Chondrocyte (in vitro differentiated cells): Measurements from ENCODE around the gene RASSF7. TPM values are rescaled to one million over a fixed set of nuclear protein-coding genes. Genes with fewer than 3 reads are reported as not detected.

Experiments used
- DNase-seq: peaks from one replicate; pipeline ENCODE4 v3.0.0; 2021; ENCODE audit warnings: mixed read lengths, low spot score
- H3K27ac Mint-ChIP-seq: one replicate; pipeline ENCODE4 v1.8.0; 2021; ENCODE audit warnings: mild to moderate bottlenecking, moderate library complexity, mixed read lengths; ENCODE audit not compliant: unreplicated experiment
- H3K27me3 Mint-ChIP-seq: 2 replicates; pipeline ENCODE4 v1.8.0; 2021; ENCODE audit warnings: low read depth, mixed read lengths
- H3K36me3 Mint-ChIP-seq: 2 replicates; pipeline ENCODE4 v1.8.0; 2021; ENCODE audit warnings: low read depth, mixed read lengths
- H3K4me1 Mint-ChIP-seq: 2 replicates; pipeline ENCODE4 v1.8.0; 2021; ENCODE audit warnings: low read depth, mild to moderate bottlenecking, mixed read lengths
- H3K4me3 Mint-ChIP-seq: one replicate; pipeline ENCODE4 v1.8.0; 2021; ENCODE audit warnings: mild to moderate bottlenecking, moderate library complexity, mixed read lengths; ENCODE audit not compliant: unreplicated experiment
- H3K9me3 Mint-ChIP-seq: 2 replicates; pipeline ENCODE4 v1.8.0; 2021; ENCODE audit warnings: low read depth, mixed read lengths
- CTCF ChIP-seq: fragments of 200-600 bp; sonication (generic); IDR thresholded peaks from 2 replicates; pipeline ENCODE4 v1.5.0; 2021; ENCODE audit warnings: antibody characterized with exemption, mild to moderate bottlenecking, moderate library complexity
- total RNA-seq: library from RNA; stranded (reverse); gene quantifications from 3 replicates; pipeline ENCODE4 v1.2.1, GENCODE V29; 2021

Gene RASSF7
- total RNA-seq, 1 donor from 2014 or later: 28.7 TPM

DNA sequence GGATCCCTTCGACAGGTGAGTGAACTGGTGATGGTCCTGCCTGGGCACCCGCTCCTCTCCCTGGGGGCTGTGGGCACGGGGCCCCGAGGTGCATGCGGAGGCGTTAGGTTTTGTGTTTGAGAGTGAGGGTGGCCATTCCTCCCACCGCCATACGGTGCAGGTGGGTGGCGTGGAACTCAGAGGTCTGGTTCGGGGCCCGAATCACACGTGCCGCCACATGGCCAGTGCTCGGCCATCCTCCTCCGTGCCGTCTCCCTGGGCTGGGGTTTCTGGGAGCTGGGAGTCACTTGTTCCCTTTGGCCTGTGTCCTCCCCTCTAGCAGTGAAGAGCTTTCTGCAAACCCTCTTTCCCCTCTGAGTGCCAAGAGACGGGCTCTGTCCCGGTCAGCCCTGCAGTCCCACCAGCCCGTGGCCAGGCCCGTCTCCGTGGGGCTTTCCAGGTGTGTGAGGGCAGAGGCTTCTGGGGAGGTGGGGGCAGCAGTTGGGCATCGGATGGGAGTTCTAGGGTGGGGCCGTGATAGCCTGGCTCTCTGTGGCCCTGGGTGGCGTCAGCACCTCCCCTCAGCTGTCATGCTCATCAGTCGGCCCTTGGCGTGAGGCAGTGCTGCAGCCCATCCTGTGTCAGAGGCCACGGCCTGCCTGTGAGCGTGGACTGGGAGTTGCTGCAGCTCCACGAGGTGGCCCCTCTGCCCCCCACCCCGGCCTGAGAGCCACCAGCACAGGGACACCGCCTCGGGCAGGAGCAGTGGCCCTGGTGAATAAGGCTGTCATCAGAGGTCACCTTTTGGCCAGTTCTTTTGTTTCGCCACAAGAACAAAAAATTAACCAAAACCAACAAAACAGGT is 44.7 kb downstream of the RASSF7 start:
- H3K4me1 Mint-ChIP-seq: no peaks in the 10 kb centered on the region
- TF ChIP-seq CTCF: no peak
- no peaks in the 10 kb centered on the region for H3K9me3 Mint-ChIP-seq
- peaks cover 28% of the 10 kb centered on the region for H3K36me3 Mint-ChIP-seq
- DNase-seq: peak; percentile 86
- no peaks in the 10 kb centered on the region for H3K27me3 Mint-ChIP-seq
- no peak overlapping the region for H3K4me3 Mint-ChIP-seq
- no peak overlapping the region for H3K27ac Mint-ChIP-seq

DNA sequence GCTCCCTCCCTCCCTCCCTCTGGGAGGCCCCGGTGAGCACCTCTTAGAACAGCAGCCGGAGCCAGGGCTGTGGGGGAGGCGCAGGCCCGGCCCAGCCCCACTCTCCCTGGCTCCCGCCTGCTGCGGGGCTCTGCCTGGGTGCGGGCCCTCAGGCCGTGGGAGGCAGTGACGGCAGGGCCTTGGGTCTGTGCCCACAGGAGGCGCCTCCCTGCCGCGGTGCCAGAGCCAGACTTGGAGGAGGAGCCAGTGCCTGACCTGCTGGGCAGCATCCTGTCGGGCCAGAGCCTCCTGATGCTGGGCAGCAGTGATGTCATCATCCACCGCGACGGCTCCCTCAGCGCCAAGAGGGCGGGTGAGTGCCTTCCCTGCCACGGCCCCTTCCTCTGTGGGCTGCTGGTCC is 45.5 kb downstream of the RASSF7 start:
- Mint-ChIP-seq H3K27me3 (no peaks in the 10 kb centered on the region), H3K36me3 (peaks cover 31% of the 10 kb centered on the region), H3K4me3 (no peak overlapping the region), H3K27ac (no peak overlapping the region), H3K4me1 (no peaks in the 10 kb centered on the region), H3K9me3 (no peaks in the 10 kb centered on the region)
- peak; percentile 93 for DNase-seq
- TF ChIP-seq CTCF: no peak

DNA sequence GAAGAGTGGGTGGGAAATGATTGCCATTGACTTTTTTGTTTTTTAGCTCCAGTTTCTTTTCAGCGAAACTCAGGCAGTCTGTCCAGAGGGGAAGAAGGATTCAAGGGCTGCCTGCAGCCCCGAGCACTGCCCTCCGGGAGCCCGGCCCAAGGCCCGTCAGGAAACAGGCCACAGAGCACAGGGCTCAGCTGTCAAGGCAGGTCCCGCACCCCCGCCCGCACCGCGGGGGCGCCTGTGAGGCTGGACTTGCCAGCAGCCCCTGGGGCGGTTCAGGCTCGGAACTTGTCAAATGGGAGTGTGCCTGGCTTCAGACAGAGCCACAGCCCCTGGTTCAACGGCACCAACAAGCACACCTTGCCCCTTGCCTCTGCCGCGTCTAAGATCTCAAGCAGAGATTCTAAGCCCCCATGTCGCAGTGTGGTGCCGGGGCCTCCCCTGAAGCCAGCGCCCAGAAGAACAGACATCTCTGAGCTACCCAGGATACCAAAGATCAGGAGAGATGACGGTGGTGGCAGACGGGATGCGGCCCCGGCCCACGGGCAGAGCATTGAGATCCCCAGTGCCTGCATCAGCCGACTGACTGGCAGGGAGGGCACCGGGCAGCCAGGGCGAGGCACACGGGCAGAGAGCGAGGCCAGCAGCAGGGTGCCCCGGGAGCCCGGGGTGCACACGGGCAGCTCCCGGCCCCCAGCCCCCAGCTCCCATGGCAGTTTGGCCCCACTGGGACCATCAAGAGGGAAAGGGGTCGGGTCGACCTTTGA is 46.4 kb downstream of the RASSF7 start:
- Mint-ChIP-seq H3K9me3 (no peaks in the 10 kb centered on the region), H3K27me3 (no peaks in the 10 kb centered on the region), H3K4me3 (no peak overlapping the region), H3K4me1 (no peaks in the 10 kb centered on the region), H3K27ac (no peak overlapping the region), H3K36me3 (peaks cover 28% of the 10 kb centered on the region)
- DNase-seq: peak; percentile 89
- TF ChIP-seq CTCF: no peak

- Mint-ChIP-seq H3K27ac (no peak overlapping the region), H3K9me3 (no peaks in the 10 kb centered on the region), H3K4me1 (no peaks in the 10 kb centered on the region), H3K36me3 (peaks cover 28% of the 10 kb centered on the region), H3K27me3 (no peaks in the 10 kb centered on the region), H3K4me3 (no peak overlapping the region)
- TF ChIP-seq CTCF: no peak
- DNase-seq: peak; percentile 90
Observed at GRCh38 chr11:607971-608659, 47.3 kb downstream of the RASSF7 start.

- DNase-seq: no peak
- Mint-ChIP-seq H3K27me3 (no peaks in the 10 kb centered on the region), H3K27ac (peak overlapping the region; percentile 49), H3K4me3 (no peak overlapping the region), H3K36me3 (peaks cover 25% of the 10 kb centered on the region), H3K9me3 (no peaks in the 10 kb centered on the region), H3K4me1 (no peaks in the 10 kb centered on the region)
- TF ChIP-seq CTCF: no peak
Observed at GRCh38 chr11:608791-609251, 48.1 kb downstream of the RASSF7 start.
